ENCODE data around the gene PMPCA.

The PMPCA gene

DNA sequence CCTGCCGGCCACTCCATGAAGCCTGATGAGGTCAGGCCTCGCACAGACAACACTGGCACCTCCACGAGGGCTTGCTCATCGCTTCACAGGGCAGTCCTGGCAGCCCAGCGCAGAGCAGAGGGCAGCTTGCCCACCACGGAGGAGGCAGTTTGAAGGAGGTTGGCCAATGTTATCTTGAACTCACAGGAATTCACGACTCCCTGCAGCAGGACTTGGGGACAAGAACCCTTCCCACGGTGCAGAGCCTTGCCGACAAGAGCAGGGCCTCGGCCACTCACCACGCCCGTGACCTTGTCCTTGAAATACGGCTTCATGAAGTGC lies 15.5 kb upstream of the PMPCA start:
- TF ChIP-seq, protein P1, sequence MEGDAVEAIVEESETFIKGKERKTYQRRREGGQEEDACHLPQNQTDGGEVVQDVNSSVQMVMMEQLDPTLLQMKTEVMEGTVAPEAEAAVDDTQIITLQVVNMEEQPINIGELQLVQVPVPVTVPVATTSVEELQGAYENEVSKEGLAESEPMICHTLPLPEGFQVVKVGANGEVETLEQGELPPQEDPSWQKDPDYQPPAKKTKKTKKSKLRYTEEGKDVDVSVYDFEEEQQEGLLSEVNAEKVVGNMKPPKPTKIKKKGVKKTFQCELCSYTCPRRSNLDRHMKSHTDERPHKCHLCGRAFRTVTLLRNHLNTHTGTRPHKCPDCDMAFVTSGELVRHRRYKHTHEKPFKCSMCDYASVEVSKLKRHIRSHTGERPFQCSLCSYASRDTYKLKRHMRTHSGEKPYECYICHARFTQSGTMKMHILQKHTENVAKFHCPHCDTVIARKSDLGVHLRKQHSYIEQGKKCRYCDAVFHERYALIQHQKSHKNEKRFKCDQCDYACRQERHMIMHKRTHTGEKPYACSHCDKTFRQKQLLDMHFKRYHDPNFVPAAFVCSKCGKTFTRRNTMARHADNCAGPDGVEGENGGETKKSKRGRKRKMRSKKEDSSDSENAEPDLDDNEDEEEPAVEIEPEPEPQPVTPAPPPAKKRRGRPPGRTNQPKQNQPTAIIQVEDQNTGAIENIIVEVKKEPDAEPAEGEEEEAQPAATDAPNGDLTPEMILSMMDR (conservative IDR thresholded peaks at IDR 0.05; ENCODE audit: low read length), result no peak
- H3K4me3 ChIP-seq (ENCODE audit: low read length), result no peak overlapping the region
- no peak for DNase-seq (ENCODE audit: low read depth)

DNA sequence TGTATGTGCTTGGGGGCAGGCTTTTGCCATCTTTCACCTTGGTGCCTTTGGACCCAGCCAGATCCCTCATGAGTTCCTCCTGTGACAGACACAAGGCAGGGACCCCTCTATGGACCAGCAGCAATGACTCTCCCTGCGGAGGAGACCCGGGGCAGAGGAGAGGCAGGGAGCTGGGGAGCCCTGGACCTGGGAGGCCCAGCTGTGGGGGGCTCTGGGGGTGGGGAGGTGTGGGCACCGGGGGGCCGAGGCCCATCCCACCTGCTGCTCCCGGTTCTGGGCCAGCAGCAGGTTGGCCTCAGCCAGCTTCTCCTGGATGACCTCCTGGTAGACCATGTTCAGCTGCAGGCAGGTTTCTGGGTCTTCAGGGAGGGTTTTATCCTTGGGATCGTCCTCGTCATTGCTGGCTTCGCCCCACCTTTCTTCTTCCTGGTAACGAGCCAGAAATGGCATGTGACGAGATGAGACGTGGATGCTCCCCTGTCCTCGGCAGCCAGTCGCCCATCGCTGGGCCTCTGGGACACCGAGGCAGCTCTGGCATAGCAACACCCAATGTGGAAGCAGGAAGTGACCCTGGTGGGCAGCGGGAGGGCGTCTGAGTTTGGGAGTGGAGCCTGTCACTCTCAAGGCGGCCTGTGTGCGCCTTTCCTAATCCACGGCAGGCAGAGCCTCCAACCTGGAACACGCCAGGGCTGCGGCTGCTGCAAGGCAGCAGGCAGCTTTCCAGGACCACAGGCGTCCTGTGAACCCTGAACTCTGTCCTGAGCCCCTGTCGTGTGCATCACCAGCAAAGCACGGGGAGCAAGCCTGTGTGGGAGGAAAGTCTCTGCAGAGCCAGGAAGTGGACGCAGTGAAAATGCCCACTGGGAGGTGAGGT lies 14.9 kb upstream of the PMPCA start:
- no peak for DNase-seq (ENCODE audit: low read depth)
- no peak overlapping the region for H3K4me3 ChIP-seq (ENCODE audit: low read length)
- TF ChIP-seq, protein P1 (conservative IDR thresholded peaks at IDR 0.05; ENCODE audit: low read length), result no peak

DNA sequence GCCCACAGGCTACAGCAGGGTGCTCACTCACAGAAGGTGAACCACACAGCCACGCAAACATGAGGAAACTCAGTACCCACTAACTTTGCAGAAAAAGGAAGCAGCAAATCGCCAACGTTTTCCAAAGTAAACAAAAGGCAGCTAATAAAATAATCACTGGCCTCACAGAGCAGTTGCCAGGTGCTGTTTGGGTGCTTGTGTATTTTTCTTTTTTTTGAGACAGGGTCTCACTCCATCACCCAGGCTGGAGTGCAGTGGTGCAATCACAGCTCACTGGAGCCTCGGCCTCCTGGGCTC lies 14.3 kb upstream of the PMPCA start:
- DNase-seq (ENCODE audit: low read depth), result no peak
- no peak overlapping the region for H3K4me3 ChIP-seq (ENCODE audit: low read length)
- TF ChIP-seq, protein P1 (conservative IDR thresholded peaks at IDR 0.05; ENCODE audit: low read length), result no peak

DNA sequence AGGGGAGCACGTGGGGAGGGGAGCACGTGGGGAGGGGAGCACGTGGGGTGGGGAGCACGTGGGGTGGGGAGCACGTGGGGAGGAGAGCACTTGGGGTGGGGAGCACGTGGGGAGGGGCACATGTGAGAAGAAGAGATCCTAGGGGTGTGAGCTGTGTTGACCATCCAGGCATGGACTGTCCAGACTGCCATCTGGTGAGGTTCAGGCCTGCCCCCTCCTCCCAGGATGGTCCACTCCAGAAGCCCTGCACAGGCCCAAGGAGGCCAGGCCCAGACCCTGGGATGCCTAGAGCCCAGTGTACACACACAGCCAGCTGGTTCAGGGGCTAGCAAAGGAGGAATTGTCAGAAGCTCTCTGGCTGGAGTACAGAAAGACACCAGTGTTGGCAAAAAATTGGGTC lies 12.8 kb upstream of the PMPCA start:
- no peak overlapping the region for H3K4me3 ChIP-seq (ENCODE audit: low read length)
- DNase-seq (ENCODE audit: low read depth), result no peak
- TF ChIP-seq, protein P1 (conservative IDR thresholded peaks at IDR 0.05; ENCODE audit: low read length), result no peak

DNA sequence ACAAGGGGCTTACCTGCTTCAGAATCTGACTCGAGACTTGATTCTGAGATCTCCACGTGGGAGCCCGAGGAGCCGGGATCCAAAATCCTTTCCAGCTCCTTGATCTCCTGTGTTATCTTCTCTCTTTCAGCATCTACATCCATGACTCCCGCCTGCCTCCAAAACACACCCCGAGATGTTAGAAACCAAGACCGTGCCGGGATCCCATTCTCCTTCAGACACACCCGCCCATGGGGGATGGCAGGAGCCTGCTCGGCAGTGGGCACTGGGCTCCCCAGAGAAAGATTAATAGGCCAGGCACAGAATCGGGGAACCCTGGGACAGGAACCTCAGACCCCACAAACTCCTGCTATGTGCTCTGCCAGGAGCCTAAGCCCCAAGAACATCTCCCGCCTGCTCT lies 12.2 kb upstream of the PMPCA start:
- TF ChIP-seq, protein P1 (conservative IDR thresholded peaks at IDR 0.05; ENCODE audit: low read length), result no peak
- DNase-seq (ENCODE audit: low read depth), result no peak
- no peak overlapping the region; the same call in 1 of the 2 replicates for H3K4me3 ChIP-seq (ENCODE audit: low read length)

DNA sequence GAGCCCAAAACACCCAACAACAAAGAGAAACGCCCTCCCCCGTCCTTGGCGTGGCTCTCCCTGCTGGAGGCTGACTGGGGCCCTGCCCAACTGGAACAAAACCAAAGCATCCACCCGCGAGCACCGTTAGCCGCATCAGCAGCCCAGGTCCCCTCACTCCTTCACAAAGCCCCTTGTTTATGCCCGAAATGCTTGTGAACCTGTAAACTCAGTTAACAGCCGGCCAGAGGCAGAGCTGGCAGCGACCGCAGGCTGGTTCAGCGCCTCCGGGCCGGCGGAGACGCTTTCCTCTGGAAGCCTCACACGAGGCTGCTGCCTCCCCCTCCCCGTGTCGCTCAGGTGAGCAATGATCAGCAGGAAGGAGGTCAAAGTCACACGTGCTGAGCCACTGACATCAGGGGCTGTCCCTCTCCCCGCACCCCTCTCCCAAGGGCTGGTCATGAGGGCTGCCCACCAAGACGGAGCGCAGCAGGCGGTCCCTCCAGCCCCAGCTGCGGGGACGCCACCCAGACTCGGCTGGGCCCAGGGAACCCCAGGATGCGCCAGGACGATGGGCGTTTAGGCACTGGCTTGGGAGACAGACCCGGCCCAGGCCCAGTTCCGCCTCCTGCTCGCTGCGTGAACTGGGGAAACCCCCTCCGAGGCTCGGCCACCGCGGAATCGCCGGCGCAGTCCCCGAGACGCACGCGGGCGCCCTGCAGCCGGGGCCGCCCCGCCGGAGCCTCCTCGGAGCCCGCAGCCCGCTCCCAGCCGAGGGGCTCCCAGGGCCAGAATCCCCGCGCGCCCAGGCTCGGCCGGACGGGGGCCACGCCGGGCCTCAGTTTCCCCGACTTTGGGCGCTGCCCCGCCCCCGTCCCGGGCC lies 11.1 kb upstream of the PMPCA start:
- peak overlapping the region; percentile 83 for H3K4me3 ChIP-seq (ENCODE audit: low read length)
- TF ChIP-seq, protein P1 (conservative IDR thresholded peaks at IDR 0.05; ENCODE audit: low read length), result no peak
- DNase-seq (ENCODE audit: low read depth), result no peak

Data from AG10803 (cell line).